GM12878 (cell line): Measurements from ENCODE around the gene VEGFB. TPM values are rescaled to one million over a fixed set of nuclear protein-coding genes. Genes with fewer than 3 reads are reported as not detected.

Experiments
- ATAC-seq: fragments of 200-7000 bp; cut with Tn5 transposase; 3 replicates; pipeline ENCODE4 v1.9.1; 2020; ENCODE audit warnings: mild to moderate bottlenecking, moderate library complexity
- BruUV-seq: library from RNA; stranded (reverse); fragments of 400-500 nt; replicated peaks from 2 replicates; lab custom pipeline; 2021; lab: Mats Ljungman, UMichigan
- CTCF ChIA-PET: fragments of 300-600 bp; sonication (Branson Sonifier 250); formaldehyde crosslinking; extraction: SDS; loops from one replicate; lab custom pipeline; 2021; ENCODE audit warnings: inconsistent platforms; lab: Yijun Ruan, JAX
- POLR2A ChIA-PET: fragments of 350-600 bp; formaldehyde crosslinking; extraction: SDS; loops from one replicate; lab custom pipeline; 2021; ENCODE audit warnings: inconsistent platforms; lab: Charles Lee
- RAD21 ChIA-PET: fragments of 300-600 bp; sonication (Branson Sonifier 250); formaldehyde crosslinking; loops from one replicate; lab custom pipeline; 2023; ENCODE audit warnings: antibody characterized with exemption; ENCODE audit not compliant: unreplicated experiment; lab: Charles Lee
- SMC1A ChIA-PET: fragments of 300-600 bp; sonication (Branson Sonifier 250); formaldehyde crosslinking; loops from one replicate; lab custom pipeline; 2023; ENCODE audit not compliant: unreplicated experiment, uncharacterized antibody; lab: Charles Lee
- DNase-seq: peaks from one replicate; pipeline ENCODE4 v3.0.0-alpha.2; 2011; ENCODE audit warnings: low read depth, low spot score
- FAIRE-seq: peaks from 3 replicates; lab custom pipeline; 2011; peaks lifted over from hg19 to GRCh38; lab: Jason Lieb, UNC
- H2AFZ ChIP-seq: 2 replicates; pipeline ENCODE4 v1.6.0; 2011; ENCODE audit warnings: low read depth, low read length, control low read depth; ENCODE audit not compliant: control insufficient read depth
- H3K27ac ChIP-seq: 2 replicates; pipeline ENCODE4 v1.5.1; 2011; ENCODE audit warnings: control low read depth; ENCODE audit not compliant: control insufficient read depth, insufficient read depth
- H3K27me3 ChIP-seq, 2 experiments: replicated peaks in 1 of 2; 2 replicates each; pipeline versions ENCODE4 v1.6.0 to v1.6.1; 2011; ENCODE audit warnings: low read length in 1 of 2; ENCODE audit not compliant: control insufficient read depth in 2 of 2, insufficient read depth in 2 of 2
- H3K36me3 ChIP-seq, 2 experiments: 2 replicates each; pipeline ENCODE4 v1.5.1; 2011; ENCODE audit warnings: low read length in 1 of 2; ENCODE audit not compliant: control insufficient read depth in 2 of 2, insufficient read depth in 2 of 2
- H3K4me1 ChIP-seq: 2 replicates; pipeline ENCODE4 v1.6.1; 2011; ENCODE audit warnings: mild to moderate bottlenecking, low read length, moderate library complexity, mixed read lengths; ENCODE audit not compliant: control insufficient read depth, insufficient read depth
- H3K4me2 ChIP-seq: 2 replicates; pipeline ENCODE4 v1.6.0; 2011; ENCODE audit warnings: control low read depth; ENCODE audit not compliant: control insufficient read depth, insufficient read depth
- H3K4me3 ChIP-seq: fragments of 200-600 bp; sonication (generic); 2 replicates; pipeline ENCODE4 v1.5.1; 2016
- H3K79me2 ChIP-seq: 2 replicates; pipeline ENCODE4 v1.6.0; 2011; ENCODE audit warnings: low read length; ENCODE audit not compliant: control insufficient read depth, insufficient read depth
- H3K9ac ChIP-seq: 2 replicates; pipeline ENCODE4 v1.8.0; 2011; ENCODE audit warnings: low read length, control low read depth, mixed read lengths; ENCODE audit not compliant: control insufficient read depth, insufficient read depth
- H3K9me3 ChIP-seq: replicated peaks from 3 replicates; pipeline ENCODE4 v1.5.1; 2011; ENCODE audit warnings: mild to moderate bottlenecking, low read length; ENCODE audit not compliant: control insufficient read depth, insufficient read depth
- H4K20me1 ChIP-seq: 2 replicates; pipeline ENCODE4 v1.6.0; 2011; ENCODE audit not compliant: control insufficient read depth, insufficient read depth
- ATF7 ChIP-seq: fragments of 450-650 bp; IDR thresholded peaks from 2 replicates; pipeline ENCODE4 v1.6.1; 2016; ENCODE audit warnings: low read depth, mild to moderate bottlenecking
- CHD2 ChIP-seq: IDR thresholded peaks from 2 replicates; pipeline ENCODE4 v1.6.1; 2011; ENCODE audit warnings: low read depth, low read length, improper control_type of control experiment, borderline replicate concordance
- CREM ChIP-seq: IDR thresholded peaks from 2 replicates; pipeline ENCODE4 v1.6.1; 2014; ENCODE audit warnings: antibody characterized with exemption, low read depth
- FOXM1 ChIP-seq: IDR thresholded peaks from 2 replicates; pipeline ENCODE4 v1.6.1; 2012; ENCODE audit warnings: low read depth, mild to moderate bottlenecking, inconsistent platforms, low read length, moderate library complexity
- GATAD2B ChIP-seq: fragments of 450-650 bp; conservative IDR thresholded peaks from 2 replicates; pipeline ENCODE4 v1.6.1; 2017; ENCODE audit warnings: low read depth, mild to moderate bottlenecking, moderate library complexity
- JUNB ChIP-seq: IDR thresholded peaks from 2 replicates; pipeline ENCODE4 v1.6.1; 2016; ENCODE audit warnings: antibody characterized with exemption, mild to moderate bottlenecking
- KLF5 ChIP-seq: fragments of 450-650 bp; IDR thresholded peaks from 2 replicates; pipeline ENCODE4 v1.6.1; 2014; ENCODE audit warnings: mild to moderate bottlenecking; ENCODE audit not compliant: partially characterized antibody
- NFYA ChIP-seq: IDR thresholded peaks from 2 replicates; pipeline ENCODE4 v1.6.1; 2011; ENCODE audit warnings: low read depth, mild to moderate bottlenecking, low read length, improper control_type of control experiment, borderline replicate concordance
- NRF1 ChIP-seq: conservative IDR thresholded peaks from 2 replicates; pipeline ENCODE4 v1.6.1; 2011; ENCODE audit warnings: mild to moderate bottlenecking, low read depth, low read length, improper control_type of control experiment
- PAX5 ChIP-seq: IDR thresholded peaks from 2 replicates; pipeline ENCODE4 v1.6.1; 2011; ENCODE audit warnings: low read depth, low read length, borderline replicate concordance
- POLR2AphosphoS2 ChIP-seq: IDR thresholded peaks from 2 replicates; pipeline ENCODE4 v1.6.1; 2011; ENCODE audit warnings: low read depth, mild to moderate bottlenecking, low read length, improper control_type of control experiment, moderate library complexity
- STAT3 ChIP-seq: IDR thresholded peaks from 2 replicates; pipeline ENCODE4 v1.6.1; 2011; ENCODE audit warnings: low read depth, low read length, improper control_type of control experiment
- TCF3 ChIP-seq: IDR thresholded peaks from 2 replicates; pipeline ENCODE4 v1.6.1; 2012; ENCODE audit warnings: low read depth, mild to moderate bottlenecking, low read length, borderline replicate concordance; ENCODE audit not compliant: insufficient read depth
- YY1 ChIP-seq: IDR thresholded peaks from 2 replicates; pipeline ENCODE4 v1.6.1; 2011; ENCODE audit warnings: low read depth, mild to moderate bottlenecking, low read length
- ZNF622 ChIP-seq: fragments of 450-650 bp; IDR thresholded peaks from 2 replicates; pipeline ENCODE4 v1.6.1; 2017; ENCODE audit warnings: mild to moderate bottlenecking, inconsistent platforms
- WGBS: methylation state at CpG from one replicate; pipeline ENCODE4 v1.1.6; 2016; ENCODE audit warnings: low lambda C conversion rate; ENCODE audit not compliant: insufficient replicate concordance, insufficient coverage; ENCODE audit errors: missing lambda C conversion rate; 5-methylcytosine and 5-hydroxymethylcytosine counted together
- in situ Hi-C: fragments of 300-500 bp; cut with MboI; formaldehyde crosslinking; loops from 9 replicates; pipeline ENCODE4 v1.14.3; 2018; ENCODE audit warnings: mixed read lengths
- intact Hi-C: fragments of 100-400 bp; cut with micrococcal nuclease; formaldehyde crosslinking; loops from one replicate; pipeline ENCODE4 v1.14.2; 2022; ENCODE audit not compliant: unreplicated experiment
- polyA plus RNA-seq, 11 experiments: library from polyadenylated mRNA; depleted of rRNA in 4 of 11; unstranded in 6 of 11; stranded (reverse) in 5 of 11; fragments of >200 nt; fragmentation: Nextera tagmentation in 4 of 11; fragmentation: Illumina TruSeq in 1 of 11; extraction: Ambion mirVana in 4 of 11; extraction: Trizol in 1 of 11; gene quantifications; 1 replicate in 1 of 11; 2 replicates in 10 of 11; pipeline versions ENCODE4 v1.2.1 to v1.2.3, GENCODE V29; 2011 to 2016; ENCODE audit warnings: inconsistent platforms in 2 of 11, missing spikeins in 2 of 11, low read depth in 1 of 11
- total RNA-seq, 4 experiments: library from RNA; depleted of rRNA in 3 of 4; stranded (reverse); fragments of >200 nt in 3 of 4; fragmentation: Illumina TruSeq in 1 of 4; extraction: Trizol in 1 of 4; gene quantifications; 2 replicates each; pipeline versions ENCODE4 v1.2.1 to v1.2.3, GENCODE V29; 2013 to 2021

Gene VEGFB
- total and polyA plus RNA-seq, 10 of the 15 experiments (the other 5 are each of a cell fraction or from before 2014, with no cell fraction given), result 7.0 to 75.8 (median 20.3) TPM

- TF ChIP-seq KLF5, result no peak
- TF ChIP-seq JUNB, result no peak
- no peak for TF ChIP-seq GATAD2B
- TF ChIP-seq TCF3, result no peak
- no peak for TF ChIP-seq YY1
- TF ChIP-seq POLR2AphosphoS2, result no peak
- TF ChIP-seq CREM, result no peak
- no peak for TF ChIP-seq ZNF622
- TF ChIP-seq CHD2, result no peak
- no peak for TF ChIP-seq STAT3
- TF ChIP-seq FOXM1, result no peak
- TF ChIP-seq NFYA, result no peak
- TF ChIP-seq NRF1, result no peak
- no peak for TF ChIP-seq ATF7
- no peak for TF ChIP-seq PAX5
- FAIRE-seq, result no peak
- ATAC-seq, result no peak
- SMC1A ChIA-PET, result interaction anchor here (1.2 kb wide), 1 partner anchor 54 kb away, joined by 3 read pairs; no protein-coding TSS in a partner anchor
- Histone ChIP-seq H3K4me3 (no peak overlapping the region), H2AFZ (no peak overlapping the region), H3K27me3 (no peaks in the 10 kb centered on the region), H3K9me3 (no peaks in the 10 kb centered on the region), H3K9ac (no peak overlapping the region), H3K79me2 (no peaks in the 10 kb centered on the region), H3K4me1 (peaks cover 11% of the 10 kb centered on the region), H4K20me1 (no peaks in the 10 kb centered on the region), H3K27ac (no peak overlapping the region), H3K36me3 (peaks cover 0 to 5% of the 10 kb centered on the region in 2 experiments; a peak in 2 of 4 replicates), H3K4me2 (no peak overlapping the region)
- POLR2A ChIA-PET, result interaction anchor here (0.7 to 1.9 kb wide), 3 partner anchors 9 to 27 kb away, joined by 4 to 7 read pairs (median 4); no protein-coding TSS in a partner anchor
- CTCF ChIA-PET, result no interaction called here
- RAD21 ChIA-PET, result no interaction called here
- in situ Hi-C loops, result no loop called here
- DNase-seq, result no peak
- WGBS, result 87% methylated on average over 24 of the region's 24 CpGs
- BruUV-seq, result no TSS peak
- intact Hi-C loops, result no loop called here
These were observed 24.0 kb downstream of the VEGFB start for GRCh38 chr11:64258356-64258755.
